ENCODE measurements around the gene PLA2G6. TPM values are rescaled to one million over a fixed set of nuclear protein-coding genes. Genes with fewer than 3 reads are reported as not detected.
A peak's percentile ranks its signal among the peaks of the same experiment; 100 is the strongest.

Gene PLA2G6
- total and polyA plus RNA-seq, 9 donors, result 16.4 to 68.4 (median 39.4) TPM

DNA sequence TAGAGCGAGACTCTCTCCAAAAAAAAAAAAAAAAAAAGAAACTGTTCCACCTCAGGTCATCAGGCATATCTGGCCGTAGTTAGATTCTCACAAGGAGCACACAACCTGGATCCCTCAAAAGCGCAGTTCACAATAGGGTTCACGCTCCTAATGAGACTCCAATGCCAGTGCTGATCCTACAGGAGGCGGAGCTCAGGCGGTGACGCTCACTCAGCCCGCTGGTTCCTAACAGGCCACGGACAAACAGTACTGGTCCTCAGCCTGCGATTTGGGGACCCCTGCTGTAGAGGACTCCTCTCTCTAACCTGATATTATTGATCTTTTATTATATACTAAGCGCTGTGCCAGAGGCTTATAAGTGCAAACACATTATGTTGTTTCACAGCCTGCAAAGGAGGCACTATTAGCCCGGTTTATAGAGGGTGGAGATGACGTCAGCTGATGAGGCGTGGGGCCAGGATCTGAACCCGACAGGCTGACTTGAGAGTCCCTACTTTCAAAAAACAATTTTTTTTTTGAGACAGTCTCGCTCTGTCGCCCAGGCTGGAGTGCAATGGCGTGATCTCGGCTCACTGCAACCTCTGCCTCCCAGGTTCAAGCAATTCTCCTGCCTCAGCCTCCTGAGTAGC, 15.3 kb upstream of the PLA2G6 start:
- peaks cover 3% of the 10 kb centered on the region for H3K4me1 ChIP-seq (ENCODE audit: insufficient read depth)
- no peaks in the 10 kb centered on the region for H3K9me3 ChIP-seq
- TF ChIP-seq CTCF (IDR thresholded peaks at IDR 0.05), result no peak

GRCh38 chr22:38193580-38193979, 11.9 kb upstream of the PLA2G6 start:
- Histone ChIP-seq H3K4me3 (no peak overlapping the region), H3K4me1 (ENCODE audit: insufficient read depth) (peaks cover 3% of the 10 kb centered on the region), H3K36me3 (no peaks in the 10 kb centered on the region), H3K9me3 (no peaks in the 10 kb centered on the region), H3K27me3 (no peaks in the 10 kb centered on the region), H3K27ac (no peak overlapping the region)
- intact Hi-C loops (cut with DNase I), result no loop called here
- whole genome bisulfite sequencing, 3 donors, result 56 to 65% (median 62%) methylated on average over 6 of the region's 6 CpGs
- TF ChIP-seq POLR2A (IDR thresholded peaks at IDR 0.05), result no peak
- TF ChIP-seq CTCF (IDR thresholded peaks at IDR 0.05), result no peak
- TF ChIP-seq EP300 (IDR thresholded peaks at IDR 0.05), result no peak
- peak in 4 of 5 donors; percentile 73 to 82 (median 79) for DNase-seq

More for the DNA sequence above, 15.3 kb upstream of the PLA2G6 start:
- Histone ChIP-seq H3K36me3 (no peaks in the 10 kb centered on the region), H3K4me3 (no peak overlapping the region), H3K27ac (no peak overlapping the region), H3K27me3 (no peaks in the 10 kb centered on the region)
- no peak for DNase-seq
- 64 to 71% (median 65%) methylated on average over 19 of the region's 19 CpGs for WGBS, 3 donors
- intact Hi-C loops (cut with DNase I), result no loop called here

GRCh38 chr22:38192475-38192863, 10.8 kb upstream of the PLA2G6 start:
- H3K27ac ChIP-seq, result no peak overlapping the region
- intact Hi-C loops (cut with DNase I), result no loop called here
- peaks cover 3% of the 10 kb centered on the region for H3K4me1 ChIP-seq (ENCODE audit: insufficient read depth)
- no peak for TF ChIP-seq EP300 (IDR thresholded peaks at IDR 0.05)
- no peak for TF ChIP-seq CTCF (IDR thresholded peaks at IDR 0.05)
- no peak for TF ChIP-seq POLR2A (IDR thresholded peaks at IDR 0.05)
- H3K36me3 ChIP-seq, result no peaks in the 10 kb centered on the region
- DNase-seq, result no peak
- no peaks in the 10 kb centered on the region for H3K9me3 ChIP-seq
- WGBS, 3 donors, result 74 to 85% (median 83%) methylated on average over 3 of the region's 3 CpGs
- no peaks in the 10 kb centered on the region for H3K27me3 ChIP-seq
- H3K4me3 ChIP-seq, result no peak overlapping the region

GRCh38 chr22:38191731-38192474, 10.3 kb upstream of the PLA2G6 start:
- 76 to 80% (median 79%) methylated on average over 10 of the region's 10 CpGs for WGBS, 3 donors
- DNase-seq, result no peak
- peaks cover 3% of the 10 kb centered on the region for H3K4me1 ChIP-seq (ENCODE audit: insufficient read depth)
- H3K27ac ChIP-seq, result no peak overlapping the region
- H3K36me3 ChIP-seq, result no peaks in the 10 kb centered on the region
- intact Hi-C loops (cut with DNase I), result no loop called here
- no peak overlapping the region for H3K4me3 ChIP-seq
- no peaks in the 10 kb centered on the region for H3K9me3 ChIP-seq
- no peaks in the 10 kb centered on the region for H3K27me3 ChIP-seq
- TF ChIP-seq POLR2A (IDR thresholded peaks at IDR 0.05) (no peak), CTCF (IDR thresholded peaks at IDR 0.05) (no peak), EP300 (IDR thresholded peaks at IDR 0.05) (no peak)

Data from ovary (tissue), 9 donors.